Endothelial cell of umbilical vein (primary cell): ENCODE results near the gene CD163L1. TPM values are rescaled to one million over a fixed set of nuclear protein-coding genes. Genes with fewer than 3 reads are reported as not detected.

Source experiments
- BruUV-seq: library from RNA; stranded (reverse); fragments of 400-500 nt; replicated peaks from 2 replicates; lab custom pipeline; 2021; lab: Mats Ljungman, UMichigan
- CTCF ChIA-PET: fragments of 300-600, 350-600 bp; sonication (Branson Sonifier 250); formaldehyde crosslinking; loops from one replicate; lab custom pipeline; 2021; ENCODE audit warnings: antibody characterized with exemption, inconsistent platforms; lab: Charles Lee
- POLR2A ChIA-PET: fragments of 300-600, 350-600 bp; sonication (Branson Sonifier 250); formaldehyde crosslinking; loops from one replicate; lab custom pipeline; 2021; ENCODE audit warnings: antibody characterized with exemption, inconsistent platforms; lab: Charles Lee
- DNase-seq: peaks from one replicate; pipeline ENCODE4 v3.0.0-alpha.2; 2011; ENCODE audit warnings: low read depth, low spot score
- FAIRE-seq: peaks from 2 replicates; lab custom pipeline; 2011; peaks lifted over from hg19 to GRCh38; lab: Jason Lieb, UNC
- H2AFZ ChIP-seq: 2 replicates; pipeline ENCODE4 v1.6.0; 2012; ENCODE audit warnings: low read depth, low read length, control low read depth, inconsistent platforms
- H3K27ac ChIP-seq: 2 replicates; pipeline ENCODE4 v1.5.1; 2011; ENCODE audit warnings: low read depth, mild to moderate bottlenecking, control low read depth, low read length, moderate library complexity; ENCODE audit not compliant: insufficient read depth
- H3K27me3 ChIP-seq, 2 experiments: 2 replicates each; pipeline versions ENCODE4 v1.6.0 to v1.6.1; 2011; ENCODE audit warnings: low read length in 2 of 2, mixed read lengths in 1 of 2; ENCODE audit not compliant: control insufficient read depth in 2 of 2, insufficient read depth in 2 of 2
- H3K36me3 ChIP-seq, 2 experiments: 2 replicates in 1 of 2; 3 replicates in 1 of 2; pipeline ENCODE4 v1.5.1; 2011; ENCODE audit warnings: low read length in 2 of 2, mild to moderate bottlenecking in 1 of 2, moderate library complexity in 1 of 2; ENCODE audit not compliant: control insufficient read depth in 2 of 2, insufficient read depth in 2 of 2; ENCODE audit errors: extremely low read depth in 1 of 2
- H3K4me1 ChIP-seq: 3 replicates; pipeline ENCODE4 v1.5.1; 2011; ENCODE audit warnings: mild to moderate bottlenecking, low read length; ENCODE audit not compliant: control insufficient read depth, insufficient read depth; ENCODE audit errors: extremely low read depth
- H3K4me2 ChIP-seq: 2 replicates; pipeline ENCODE4 v1.6.1; 2011; ENCODE audit warnings: low read length, control low read depth, mixed read lengths; ENCODE audit not compliant: insufficient read depth
- H3K4me3 ChIP-seq, 3 experiments: fragments of 200-600 bp in 1 of 3; sonication (generic), shearing (Covaris generic) in 1 of 3; replicated peaks in 1 of 3; 2 replicates each; pipeline ENCODE4 v1.5.1; 2011 to 2016; ENCODE audit warnings: control low read depth in 3 of 3, low read length in 3 of 3, mild to moderate bottlenecking in 2 of 3, inconsistent platforms in 1 of 3, low read depth in 1 of 3, moderate library complexity in 1 of 3; ENCODE audit not compliant: insufficient read depth in 1 of 3
- H3K79me2 ChIP-seq: 2 replicates; pipeline ENCODE4 v1.6.0; 2012; ENCODE audit warnings: low read length, inconsistent platforms; ENCODE audit not compliant: control insufficient read depth, insufficient read depth
- H3K9ac ChIP-seq: replicated peaks from 2 replicates; pipeline ENCODE3; 2011; ENCODE audit warnings: low read length, control low read depth; ENCODE audit not compliant: insufficient read depth; ENCODE audit errors: extremely low read depth
- H3K9me1 ChIP-seq: replicated peaks from 3 replicates; pipeline ENCODE4 v1.6.0; 2011; ENCODE audit warnings: mild to moderate bottlenecking, low read length; ENCODE audit not compliant: control insufficient read depth, insufficient read depth; ENCODE audit errors: extremely low read depth
- H3K9me3 ChIP-seq: replicated peaks from 2 replicates; pipeline ENCODE4 v1.5.1; 2012; ENCODE audit warnings: low read length, inconsistent platforms; ENCODE audit not compliant: control insufficient read depth, insufficient read depth
- H4K20me1 ChIP-seq: replicated peaks from 2 replicates; pipeline ENCODE3; 2011; ENCODE audit warnings: mild to moderate bottlenecking, low read length; ENCODE audit not compliant: control insufficient read depth, insufficient read depth; ENCODE audit errors: extremely low read depth
- CTCF ChIP-seq, 2 donors: IDR thresholded peaks; 1 replicate in 1 of 2; 2 replicates in 1 of 2; pipeline ENCODE4 v1.5.1; 2011; ENCODE audit warnings: low read length in 2 of 2, mild to moderate bottlenecking in 2 of 2, moderate library complexity in 2 of 2, control low read depth in 1 of 2, inconsistent platforms in 1 of 2, low read depth in 1 of 2; ENCODE audit not compliant: insufficient read depth in 1 of 2; ENCODE audit errors: extremely low read depth in 1 of 2
- EZH2 ChIP-seq: IDR thresholded peaks from 2 replicates; pipeline ENCODE4 v1.6.1; 2012; ENCODE audit warnings: borderline replicate concordance, low read depth, mild to moderate bottlenecking, moderate library complexity, low read length, inconsistent platforms; ENCODE audit not compliant: severe bottlenecking
- FOS ChIP-seq: IDR thresholded peaks from 2 replicates; pipeline ENCODE4 v1.6.1; 2011; ENCODE audit warnings: mild to moderate bottlenecking, low read length, moderate library complexity, borderline replicate concordance; ENCODE audit not compliant: insufficient read depth
- GATA2 ChIP-seq: IDR thresholded peaks from 2 replicates; pipeline ENCODE4 v1.7.0; 2011; ENCODE audit warnings: low read depth, mild to moderate bottlenecking, moderate library complexity, mixed read lengths, low read length; ENCODE audit not compliant: insufficient read length, insufficient read depth
- JUN ChIP-seq: IDR thresholded peaks from 2 replicates; pipeline ENCODE4 v1.6.1; 2011; ENCODE audit warnings: borderline replicate concordance, low read depth; ENCODE audit not compliant: insufficient read length, insufficient read depth
- MAX ChIP-seq: IDR thresholded peaks from 2 replicates; pipeline ENCODE4 v1.6.1; 2011; ENCODE audit not compliant: insufficient read depth, insufficient read length
- MYC ChIP-seq: IDR thresholded peaks from one replicate; pipeline ENCODE4 v1.6.1; 2011; ENCODE audit warnings: mild to moderate bottlenecking, low read depth, low read length
- POLR2A ChIP-seq: IDR thresholded peaks from 2 replicates; pipeline ENCODE4 v1.6.1; 2012; ENCODE audit warnings: low read depth, mild to moderate bottlenecking, control low read depth, low read length
- POLR2AphosphoS5 ChIP-seq: IDR thresholded peaks from 2 replicates; pipeline ENCODE4 v1.6.1; 2012; ENCODE audit warnings: low read depth, mild to moderate bottlenecking, control low read depth, low read length, moderate library complexity; ENCODE audit not compliant: insufficient read depth
- dilution Hi-C: fragments of 300-500 bp; cut with MboI; formaldehyde crosslinking; loops from one replicate; pipeline ENCODE4 v1.15.0; 2019; ENCODE audit warnings: low sequenced_read_pairs; ENCODE audit not compliant: extremely low pct_ligation_motif_present
- intact Hi-C: fragments of 100-400 bp; cut with micrococcal nuclease; formaldehyde crosslinking; loops from one replicate; pipeline ENCODE4 v1.10.0; 2022
- polyA plus RNA-seq, 4 experiments: library from polyadenylated mRNA; depleted of rRNA in 3 of 4; stranded (reverse) in 3 of 4; unstranded in 1 of 4; fragments of >200 nt; gene quantifications; 2 replicates each; pipeline versions ENCODE4 v1.2.1 to v1.2.3, GENCODE V29; 2011 to 2012; ENCODE audit warnings: missing spikeins in 1 of 4
- total RNA-seq: library from RNA; stranded (reverse); gene quantifications from 2 replicates; pipeline ENCODE4 v1.2.3, GENCODE V29; 2021

The CD163L1 gene
- total and polyA plus RNA-seq, 2 donors (not counting 3 experiments of a cell fraction or from before 2014, with no cell fraction given): 2.8 to 7.5 TPM

GRCh38 chr12:7486512-7486911 is 42.6 kb upstream of the CD163L1 start:
- FAIRE-seq (no peak), DNase-seq (no peak)
- H3K36me3 ChIP-seq: no peaks in the 10 kb centered on the region
- no peak overlapping the region for H2AFZ ChIP-seq
- no peaks in the 10 kb centered on the region for H3K79me2 ChIP-seq
- H3K9me1 ChIP-seq: no peaks in the 10 kb centered on the region
- no peak overlapping the region for H3K4me2 ChIP-seq
- intact Hi-C loops (no loop called here), dilution Hi-C loops (no loop called here)
- H3K27ac ChIP-seq: no peak overlapping the region
- H3K4me1 ChIP-seq: no peaks in the 10 kb centered on the region
- no peak overlapping the region for H3K9ac ChIP-seq
- ChIA-PET POLR2A (no interaction called here), CTCF (no interaction called here)
- H3K9me3 ChIP-seq: no peaks in the 10 kb centered on the region
- TF ChIP-seq CTCF (IDR thresholded peaks at IDR 0.05; ENCODE audit: extremely low read depth in 1 of 2, insufficient read depth in 1 of 2, low read depth in 1 of 2, low read length in 2 of 2) (no peak), POLR2AphosphoS5 (no peak), EZH2 (no peak), POLR2A (no peak), MYC (no peak), GATA2 (no peak), JUN (no peak), MAX (no peak), FOS (no peak)
- no TSS peak for BruUV-seq
- H4K20me1 ChIP-seq: no peaks in the 10 kb centered on the region
- peaks cover 2 to 14% of the 10 kb centered on the region in 2 experiments for H3K27me3 ChIP-seq
- no peak overlapping the region for H3K4me3 ChIP-seq
